Endodermal cell (in vitro differentiated cells): ENCODE results near the gene PCDHA10. TPM values are rescaled to one million over a fixed set of nuclear protein-coding genes. Genes with fewer than 3 reads are reported as not detected.

Experiments
- DNase-seq: peaks from one replicate; pipeline ENCODE4 v3.0.0-alpha.2; 2017
- H3K27ac ChIP-seq: 2 replicates; pipeline ENCODE4 v1.5.1; 2013; ENCODE audit warnings: mild to moderate bottlenecking, low read depth, low read length, moderate library complexity
- H3K27me3 ChIP-seq: 2 replicates; pipeline ENCODE4 v1.6.1; 2013; ENCODE audit warnings: mild to moderate bottlenecking, low read length, moderate library complexity; ENCODE audit not compliant: insufficient read depth, control insufficient read depth, poor library complexity, severe bottlenecking
- H3K36me3 ChIP-seq: 2 replicates; pipeline ENCODE4 v1.7.0; 2013; ENCODE audit warnings: mild to moderate bottlenecking, low read length, moderate library complexity; ENCODE audit not compliant: control insufficient read depth, insufficient read depth
- H3K4me1 ChIP-seq: one replicate; pipeline ENCODE4 v1.7.0; 2013; ENCODE audit warnings: low read length; ENCODE audit not compliant: control insufficient read depth, insufficient read depth
- H3K4me3 ChIP-seq: 2 replicates; pipeline ENCODE4 v1.5.1; 2013; ENCODE audit warnings: mild to moderate bottlenecking, low read length, moderate library complexity
- H3K9ac ChIP-seq: 2 replicates; pipeline ENCODE4 v1.6.1; 2013; ENCODE audit warnings: mild to moderate bottlenecking, low read length, moderate library complexity; ENCODE audit not compliant: poor library complexity, severe bottlenecking; ENCODE audit errors: extremely low read depth
- H3K9me3 ChIP-seq: 2 replicates; pipeline ENCODE4 v1.6.1; 2013; ENCODE audit warnings: mild to moderate bottlenecking, low read length, moderate library complexity; ENCODE audit not compliant: control insufficient read depth
- H3K27ac Mint-ChIP-seq: 2 replicates; pipeline ENCODE4 v1.8.0; 2020; ENCODE audit warnings: mixed read lengths
- H3K27me3 Mint-ChIP-seq: 2 replicates; pipeline ENCODE4 v1.8.0; 2021; ENCODE audit warnings: mild to moderate bottlenecking, mixed read lengths; ENCODE audit not compliant: insufficient read depth
- H3K36me3 Mint-ChIP-seq: 2 replicates; pipeline ENCODE4 v1.8.0; 2020; ENCODE audit warnings: low read depth, mixed read lengths
- H3K4me1 Mint-ChIP-seq: 2 replicates; pipeline ENCODE4 v1.8.0; 2020; ENCODE audit warnings: mixed read lengths
- H3K4me3 Mint-ChIP-seq: 2 replicates; pipeline ENCODE4 v1.8.0; 2020; ENCODE audit warnings: mild to moderate bottlenecking, moderate library complexity, mixed read lengths
- H3K9me3 Mint-ChIP-seq: 2 replicates; pipeline ENCODE4 v1.8.0; 2020; ENCODE audit warnings: mild to moderate bottlenecking, mixed read lengths
- CTCF ChIP-seq: fragments of 200-600 bp; sonication (generic); conservative IDR thresholded peaks from 2 replicates; pipeline ENCODE4 v1.5.0; 2021; ENCODE audit warnings: antibody characterized with exemption, mild to moderate bottlenecking
- WGBS, 2 experiments: methylation state at CpG; one replicate each; pipeline versions ENCODE4 v1.1.5 to v1.1.7; 2013; ENCODE audit warnings: missing lambda C conversion rate in 2 of 2, mixed read lengths in 1 of 2; ENCODE audit not compliant: insufficient coverage in 1 of 2, insufficient read length in 1 of 2; 5-methylcytosine and 5-hydroxymethylcytosine counted together
- total RNA-seq, 2 donors: library from RNA; stranded (reverse); fragmentation: NEBNext Ultra II Directional in 1 of 2; extraction: Animal tissue kit (Norgen Biotek cat#: 25700) in 1 of 2; gene quantifications; 2 replicates in 1 of 2; 3 replicates in 1 of 2; pipeline ENCODE4 v1.2.1, GENCODE V29; 2021

The PCDHA10 gene
- total RNA-seq, 2 donors from 2014 or later, result 10.2 to 17.7 TPM

GRCh38 chr5:140857987-140858240 is 2.2 kb downstream of the PCDHA10 start:
- no peaks in the 10 kb centered on the region for H3K27me3 Mint-ChIP-seq
- H3K9me3 Mint-ChIP-seq, result peaks cover 42% of the 10 kb centered on the region
- H3K4me1 Mint-ChIP-seq, result peaks cover 6% of the 10 kb centered on the region
- Histone ChIP-seq H3K27me3 (no peaks in the 10 kb centered on the region), H3K9ac (no peak overlapping the region), H3K36me3 (no peaks in the 10 kb centered on the region), H3K4me3 (no peak overlapping the region), H3K4me1 (no peaks in the 10 kb centered on the region), H3K9me3 (peaks cover 5% of the 10 kb centered on the region), H3K27ac (no peak overlapping the region)
- H3K4me3 Mint-ChIP-seq, result no peak overlapping the region
- WGBS, 2 experiments, result 93 to 94% methylated on average over 6 to 22 of the region's 22 CpGs
- peaks cover 47% of the 10 kb centered on the region for H3K36me3 Mint-ChIP-seq
- no peak for TF ChIP-seq CTCF
- no peak overlapping the region for H3K27ac Mint-ChIP-seq
- no peak for DNase-seq

GRCh38 chr5:140862441-140863295 is 7.0 kb downstream of the PCDHA10 start:
- Histone ChIP-seq H3K9ac (no peak overlapping the region), H3K9me3 (no peaks in the 10 kb centered on the region), H3K27ac (no peak overlapping the region), H3K4me1 (no peaks in the 10 kb centered on the region), H3K36me3 (no peaks in the 10 kb centered on the region), H3K4me3 (no peak overlapping the region), H3K27me3 (no peaks in the 10 kb centered on the region)
- DNase-seq, result peak; percentile 42
- Mint-ChIP-seq H3K4me3 (no peak overlapping the region), H3K27ac (no peak overlapping the region), H3K4me1 (peaks cover 2% of the 10 kb centered on the region), H3K9me3 (peaks cover 35% of the 10 kb centered on the region), H3K27me3 (no peaks in the 10 kb centered on the region), H3K36me3 (peaks cover 47% of the 10 kb centered on the region)
- WGBS, 2 experiments, result 96% methylated on average over 70 to 76 of the region's 76 CpGs
- TF ChIP-seq CTCF, result no peak

- 18 to 36% methylated on average over 13 to 40 of the region's 41 CpGs for WGBS, 2 experiments
- H3K4me3 Mint-ChIP-seq, result peak within 1 kb of the TSS; percentile 88
- H3K36me3 Mint-ChIP-seq, result peaks cover 30% of the 10 kb centered on the region
- no peaks in the 10 kb centered on the region for H3K27me3 Mint-ChIP-seq
- H3K4me1 Mint-ChIP-seq, result no peaks in the 10 kb centered on the region
- Histone ChIP-seq H3K27me3 (no peaks in the 10 kb centered on the region), H3K4me3 (peak within 1 kb of the TSS; percentile 98), H3K4me1 (no peaks in the 10 kb centered on the region), H3K9ac (peak within 1 kb of the TSS; percentile 81), H3K36me3 (peaks cover 6% of the 10 kb centered on the region), H3K9me3 (peaks cover 5% of the 10 kb centered on the region), H3K27ac (peak within 1 kb of the TSS; percentile 60)
- peaks cover 17% of the 10 kb centered on the region for H3K9me3 Mint-ChIP-seq
- peak within 1 kb of the TSS; percentile 95 for H3K27ac Mint-ChIP-seq
- peak; percentile 80 for TF ChIP-seq CTCF
- peak; percentile 79 for DNase-seq
Measured at GRCh38 chr5:140868721-140869554, 13.2 kb downstream of the PCDHA10 start, which contains the start of gene PCDHA11. TSS of gene PCDHA11 (plus strand) at chr5:140868957. CDS start at chr5:140869104, 147 bp downstream.
